ENCODE data around the gene SSBP4.
"Not testable (repeated sequence)": the region's sequence is repeated elsewhere in the genome, so short reads cannot be mapped to it uniquely, and the experiment has no call there.

The SSBP4 gene

DNA sequence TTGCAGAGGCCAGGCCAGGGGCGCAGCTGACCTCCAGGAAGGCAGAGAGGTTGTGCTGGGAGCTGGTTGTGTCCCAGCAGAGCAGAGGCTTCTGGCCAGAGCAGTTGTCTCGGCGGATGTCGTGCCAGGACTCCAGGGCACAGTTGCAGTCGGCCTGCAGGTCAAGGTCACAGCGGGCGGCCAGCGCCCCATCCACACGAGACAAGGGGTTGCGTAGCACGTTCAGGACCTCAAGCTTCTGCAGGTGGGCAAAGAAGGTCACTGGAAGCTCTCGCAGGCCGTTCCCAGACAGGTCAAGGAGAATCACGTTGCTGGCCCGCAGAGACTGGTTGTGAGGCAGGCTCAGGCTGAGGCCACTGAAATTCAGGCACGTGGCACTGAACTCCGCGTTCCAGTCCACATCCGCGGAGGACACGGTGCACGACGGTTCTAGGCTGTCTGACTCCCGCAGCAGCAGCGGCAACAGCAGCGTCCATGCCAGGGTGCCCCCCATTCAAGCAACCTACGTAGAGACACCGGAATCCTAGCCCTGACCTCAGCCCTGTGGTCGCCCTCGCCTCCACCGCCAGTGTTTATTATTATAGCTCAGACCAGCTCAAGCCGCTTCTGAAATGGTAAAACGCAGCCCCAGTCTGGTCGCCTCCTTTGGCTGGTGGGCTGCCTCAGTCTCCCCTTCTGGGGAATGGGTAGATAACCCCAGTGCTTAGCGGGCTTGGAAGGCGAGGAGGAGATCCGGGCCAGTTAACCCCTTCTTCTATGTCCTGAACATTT is 22.5 kb upstream of the SSBP4 start:
- DNase-seq, result no peak

GRCh38 chr19:18397242-18398202 is 21.7 kb upstream of the SSBP4 start, which contains the start of gene LRRC25:
TSS of gene LRRC25 (minus strand) at chr19:18397622. CDS start at chr19:18396963, 659 bp downstream.
- DNase-seq, result no peak

GRCh38 chr19:18399008-18399407 is 20.2 kb upstream of the SSBP4 start:
- DNase-seq, result no peak

DNA sequence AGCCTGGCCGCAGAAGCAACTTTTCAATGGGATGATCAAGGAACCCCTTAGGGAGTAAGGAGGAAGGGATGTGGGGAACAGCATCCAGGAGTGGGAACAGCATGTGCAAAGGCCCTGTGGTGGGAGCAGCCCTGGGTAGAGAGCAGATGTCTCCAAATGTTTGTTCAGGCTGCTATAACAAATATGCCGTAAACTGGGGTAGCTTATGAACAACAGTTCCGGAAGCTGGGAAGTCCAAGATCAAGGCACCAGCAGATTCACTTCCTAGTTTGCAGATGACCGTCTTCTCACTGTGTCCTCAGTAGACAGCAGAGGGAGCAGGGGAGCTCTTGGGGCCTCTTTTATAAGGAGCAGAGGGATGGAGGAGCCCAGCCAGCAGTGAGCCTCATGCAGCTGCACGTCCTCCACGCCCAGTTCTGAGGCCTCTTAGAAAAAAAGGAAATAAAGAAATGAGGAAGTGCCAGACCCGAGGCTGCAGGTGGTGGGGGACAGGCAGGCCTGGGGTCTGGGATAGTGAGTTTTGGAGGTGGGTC is 17.6 kb upstream of the SSBP4 start:
- no peak for DNase-seq

DNA sequence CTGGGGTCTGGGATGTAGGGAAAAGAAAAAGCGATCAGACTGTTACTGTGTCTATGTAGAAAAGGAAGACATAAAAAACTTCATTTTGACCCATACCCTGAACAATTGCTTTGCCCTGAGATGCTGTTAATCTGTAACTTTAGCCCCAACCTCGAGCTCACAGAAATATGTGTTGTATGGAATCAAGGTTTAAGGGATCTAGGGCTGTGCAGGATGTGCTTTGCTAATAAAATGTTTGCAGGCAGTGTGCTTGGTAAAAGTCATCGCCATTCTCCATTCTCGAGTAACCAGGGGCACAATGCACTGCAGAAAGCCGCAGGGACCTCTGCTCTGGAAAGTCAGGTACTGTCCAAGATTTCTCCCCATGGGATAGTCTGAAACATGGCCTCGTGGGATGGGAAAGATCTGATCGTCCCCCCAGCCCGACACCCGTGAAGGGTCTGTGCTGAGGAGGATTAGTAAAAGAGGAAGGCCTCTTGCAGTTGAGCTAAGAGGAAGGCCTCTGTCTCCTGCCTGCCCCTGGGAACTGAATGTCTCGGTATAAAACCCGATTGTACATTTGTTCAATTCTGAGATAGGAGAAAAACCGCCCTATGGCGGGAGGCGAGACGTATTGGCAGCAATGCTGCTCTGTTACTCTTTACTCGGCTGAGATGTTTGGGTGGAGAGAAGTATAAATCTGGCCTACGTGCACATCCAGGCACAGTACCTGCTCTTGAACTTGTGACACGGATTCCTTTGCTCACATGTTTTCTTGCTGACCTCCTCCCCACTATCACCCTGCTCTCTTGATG is 16.5 kb upstream of the SSBP4 start:
- not testable (repeated sequence) for DNase-seq

- not testable (repeated sequence) for DNase-seq
Observed at GRCh38 chr19:18405754-18406153, 13.4 kb upstream of the SSBP4 start.

DNA sequence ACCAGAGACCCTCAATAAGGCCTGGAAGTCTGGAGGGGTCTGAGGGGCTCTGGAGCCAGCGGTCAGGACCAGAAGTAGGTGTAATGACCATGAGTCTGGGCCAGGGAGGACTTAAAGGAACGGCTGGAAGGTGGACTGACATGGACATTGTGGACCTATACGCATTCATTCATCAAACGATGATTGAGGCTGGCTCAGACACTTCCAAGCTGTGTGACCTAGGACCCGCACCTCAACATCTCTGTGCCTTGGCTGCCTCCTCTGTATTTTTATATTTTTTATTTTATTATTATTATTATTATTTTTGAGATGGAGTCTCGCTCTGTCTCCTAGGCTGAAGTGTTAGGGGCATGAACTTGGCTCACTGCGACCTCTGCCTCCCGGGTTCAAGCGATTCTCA is 12.4 kb upstream of the SSBP4 start:
- no peak for DNase-seq

- DNase-seq, result no peak
Observed at GRCh38 chr19:18408053-18408476, 11.1 kb upstream of the SSBP4 start.

- DNase-seq, result no peak
Observed at GRCh38 chr19:18412610-18413239, 6.5 kb upstream of the SSBP4 start.

DNA sequence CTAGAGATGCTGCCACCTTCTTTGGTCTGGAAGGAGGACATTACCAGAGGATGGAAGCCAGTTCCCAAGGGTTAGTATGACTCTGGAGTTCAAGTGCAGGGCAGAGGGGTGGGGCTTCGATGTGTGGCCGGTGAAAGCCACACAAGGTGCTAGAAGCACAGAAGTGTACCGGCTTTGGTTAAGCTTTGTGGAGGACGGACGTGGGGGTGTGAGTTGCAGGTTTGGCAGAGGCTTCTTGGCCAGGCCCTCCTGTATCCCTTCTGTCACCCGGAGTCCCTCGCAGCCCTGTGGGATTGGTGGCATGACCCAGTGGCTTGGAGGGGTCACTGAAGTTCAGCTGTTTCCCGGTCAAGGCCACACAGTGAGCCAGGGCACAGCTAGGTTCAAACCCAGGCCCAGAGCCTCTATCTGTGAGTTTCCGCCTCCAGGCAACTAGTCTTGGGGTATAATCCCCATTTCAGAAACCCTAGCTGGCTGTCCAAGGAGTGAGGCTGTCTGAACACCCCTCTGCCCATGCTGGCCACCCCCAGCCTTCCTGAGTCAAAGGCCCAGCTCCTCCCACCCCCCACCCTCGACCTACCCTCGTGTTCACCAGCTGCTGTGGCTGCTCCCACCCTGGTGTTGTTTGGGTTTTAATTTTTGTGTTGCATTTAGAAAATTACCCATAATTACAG is 4.6 kb upstream of the SSBP4 start:
- no peak for DNase-seq

DNA sequence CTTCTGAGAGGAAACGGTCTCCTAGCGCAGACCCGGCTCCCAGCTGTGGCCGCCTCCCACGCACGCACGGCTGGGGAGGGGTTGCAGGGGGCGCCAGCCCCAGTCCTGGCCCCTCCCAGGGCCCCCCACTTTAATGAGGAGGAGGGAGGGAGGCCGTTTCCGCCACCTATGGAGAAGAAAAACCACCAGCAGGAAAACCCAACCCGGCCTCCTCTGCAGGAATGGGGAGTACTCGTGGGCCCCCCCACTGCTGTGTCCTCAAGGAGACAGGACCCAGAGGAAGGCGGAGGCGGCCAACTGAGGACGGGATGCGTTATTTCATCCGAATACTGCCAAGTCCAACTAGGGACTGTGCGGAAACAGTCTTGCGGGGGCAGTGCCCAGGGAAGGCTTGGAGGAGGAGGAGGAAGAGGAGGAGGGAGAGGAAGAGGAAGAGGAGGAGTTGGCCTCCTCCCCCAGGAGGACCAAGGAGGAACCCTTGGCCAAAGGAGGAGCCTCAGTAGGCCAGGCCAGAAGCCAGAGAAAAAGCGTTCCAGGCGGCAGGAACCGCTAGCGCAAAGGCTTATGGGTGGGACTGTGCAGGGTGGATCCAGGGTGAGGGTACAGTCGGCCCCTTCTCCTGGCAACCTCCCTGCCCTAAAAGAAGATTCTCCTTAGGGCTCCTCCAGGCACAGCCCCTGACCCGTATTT is 3.9 kb upstream of the SSBP4 start:
- DNase-seq, result no peak

DNA sequence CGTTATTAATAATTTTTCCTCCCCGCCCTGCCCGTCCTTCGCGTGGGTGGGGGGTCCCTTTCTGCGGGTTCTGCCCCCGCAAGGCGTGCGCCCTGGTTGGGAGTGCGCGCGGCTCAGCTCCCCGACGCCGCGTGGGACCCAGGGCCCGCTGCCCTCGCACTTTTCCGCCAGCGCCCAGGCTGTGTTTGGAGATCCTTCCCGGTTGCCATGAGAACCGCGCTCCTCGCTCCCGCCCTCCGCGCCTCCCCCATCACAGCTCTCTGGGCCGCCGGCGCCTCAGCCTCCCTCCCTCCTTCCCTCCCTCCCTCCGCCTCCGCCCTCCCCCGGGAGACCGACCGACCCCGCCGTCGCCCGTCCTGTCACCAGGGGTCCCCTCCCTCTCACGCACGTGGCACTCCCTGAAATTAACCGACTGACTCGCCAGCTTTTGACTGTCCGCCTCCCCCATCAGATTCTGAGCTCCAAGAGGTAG is 2.4 kb upstream of the SSBP4 start:
- peak; percentile 41 for DNase-seq

DNA sequence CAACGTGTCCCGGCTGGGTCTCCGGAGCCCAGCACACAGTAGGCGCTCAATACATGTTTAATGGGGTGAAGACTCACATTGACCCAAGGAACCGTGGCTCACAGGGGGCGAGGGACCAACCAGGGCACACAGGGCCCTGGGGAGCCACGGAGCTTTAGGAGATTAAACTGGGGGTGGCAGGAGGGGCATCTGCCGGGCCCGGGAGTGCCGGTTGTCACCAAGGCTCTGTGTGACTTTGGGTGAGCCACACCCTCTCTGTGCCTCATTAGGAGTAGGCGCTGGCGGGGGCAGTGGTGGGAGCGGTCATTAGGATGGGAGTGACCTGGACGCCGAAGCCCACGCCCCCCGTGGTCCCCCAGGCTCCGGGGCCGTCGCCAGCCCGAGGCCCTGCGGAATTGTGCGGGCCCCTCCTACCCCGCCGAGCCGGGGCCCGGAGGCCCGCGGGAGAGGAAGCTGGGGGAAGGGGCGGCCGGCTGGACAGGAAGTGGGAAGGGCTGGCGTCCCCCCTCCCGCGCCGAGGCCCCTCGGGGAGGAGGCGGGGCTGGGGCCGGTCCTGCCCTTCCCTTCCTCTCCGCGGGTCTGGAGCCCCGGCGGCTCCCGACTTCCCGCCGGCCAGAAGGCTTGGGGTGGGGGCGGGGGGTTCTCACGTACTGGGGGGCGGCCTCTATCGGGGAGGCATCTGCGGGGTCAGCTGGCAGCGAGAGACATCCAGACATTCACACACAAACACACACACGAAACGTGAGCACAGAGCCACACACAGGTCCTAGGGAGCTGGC is 1.8 kb upstream of the SSBP4 start:
- DNase-seq, result no peak

GRCh38 chr19:18418029-18418482 is 1.1 kb upstream of the SSBP4 start:
- peak; percentile 52 for DNase-seq

DNA sequence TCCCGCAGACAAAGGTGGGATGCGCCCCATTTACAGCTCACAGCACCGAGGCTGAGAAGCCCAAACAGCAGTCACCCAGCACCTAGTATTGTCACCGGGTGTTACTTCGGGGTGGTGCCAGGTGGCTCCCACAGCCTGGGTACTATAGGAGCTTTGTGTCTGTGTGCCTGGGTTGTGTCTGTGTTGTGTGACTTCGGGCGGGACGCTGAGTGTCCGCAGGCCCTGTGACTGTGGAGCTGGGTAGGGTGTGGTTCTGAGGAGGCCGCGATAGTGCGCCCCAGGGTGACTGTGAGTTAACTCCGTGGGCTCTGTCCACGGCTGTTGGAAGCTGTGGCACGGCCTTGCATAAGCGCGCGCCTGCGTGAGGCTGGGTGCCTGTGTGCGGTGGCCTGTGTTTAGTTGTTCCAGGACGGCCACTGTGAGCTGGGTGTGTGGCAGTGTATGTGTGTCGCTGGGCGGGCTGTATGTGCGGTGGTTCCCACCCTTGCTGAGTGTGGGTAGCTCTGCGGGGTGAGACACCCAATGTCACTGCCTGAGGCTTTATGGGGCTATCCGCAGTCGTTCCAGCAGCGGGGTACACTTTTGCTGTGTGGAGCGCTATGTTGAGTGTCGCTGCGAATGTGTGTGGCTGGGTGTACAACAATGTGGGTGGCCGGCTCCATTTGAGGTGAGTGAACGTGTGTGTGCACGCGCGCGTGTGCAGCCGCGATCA is 559 bp upstream of the SSBP4 start:
- DNase-seq, result no peak

DNA sequence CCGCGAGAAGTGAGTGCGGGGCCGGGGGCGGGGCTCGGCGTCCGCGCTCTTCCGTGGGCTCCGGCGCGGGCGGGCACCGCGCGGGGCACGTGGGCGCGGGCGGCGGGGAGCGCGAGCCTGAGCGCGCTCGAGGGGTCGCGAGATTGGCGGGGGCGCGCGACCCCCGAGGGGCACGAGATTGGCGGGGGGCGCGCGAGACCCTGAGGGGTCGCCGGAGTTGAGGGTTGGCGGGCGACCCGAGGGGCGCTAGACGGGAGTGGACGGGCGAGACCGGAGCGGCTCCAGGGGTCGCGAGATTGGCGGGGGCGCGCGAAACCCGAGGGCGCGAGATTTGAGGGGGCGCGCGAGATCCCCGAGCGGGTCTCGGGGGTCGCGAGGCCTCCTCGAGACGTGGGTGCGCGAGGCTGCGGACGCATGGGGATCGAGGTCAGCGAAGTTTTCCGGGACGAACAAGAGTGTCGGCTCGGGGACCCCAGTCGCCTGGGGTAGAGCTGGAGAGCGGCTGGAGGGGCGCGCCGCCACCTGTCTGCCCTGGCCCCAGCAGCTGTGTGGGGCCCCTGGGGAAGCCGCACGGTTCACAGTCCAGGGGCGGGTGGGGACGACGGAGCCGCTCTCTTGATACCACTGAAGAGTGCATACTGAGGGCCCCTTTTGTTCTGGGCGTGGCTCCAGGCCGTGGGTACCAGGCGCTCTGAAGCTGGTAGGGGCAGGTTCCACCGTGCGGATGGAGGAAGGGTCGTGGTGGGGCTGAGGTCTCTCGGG is 682 bp downstream of the SSBP4 start:
- peak; percentile 50 for DNase-seq

DNA sequence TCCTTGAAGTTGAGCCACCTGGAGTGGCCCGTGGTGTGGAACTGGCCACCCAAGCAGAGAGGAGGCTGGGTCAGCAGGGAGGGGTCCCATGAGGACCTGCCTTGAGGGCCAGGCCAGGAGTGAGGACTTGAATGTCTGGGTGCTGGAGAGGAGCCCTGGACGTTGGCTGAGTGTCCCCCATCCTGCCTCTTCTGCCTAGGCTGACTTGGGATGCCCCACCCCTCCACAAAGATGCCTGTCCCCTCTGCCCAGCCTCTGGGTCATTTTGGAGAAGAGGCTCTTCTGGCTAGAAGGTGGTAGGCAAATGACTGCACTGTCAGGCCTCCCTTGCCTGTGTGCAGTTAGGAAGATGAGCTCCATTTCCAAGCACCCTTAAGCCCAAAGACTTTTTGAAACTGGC is 1.7 kb downstream of the SSBP4 start:
- DNase-seq, result no peak

DNA sequence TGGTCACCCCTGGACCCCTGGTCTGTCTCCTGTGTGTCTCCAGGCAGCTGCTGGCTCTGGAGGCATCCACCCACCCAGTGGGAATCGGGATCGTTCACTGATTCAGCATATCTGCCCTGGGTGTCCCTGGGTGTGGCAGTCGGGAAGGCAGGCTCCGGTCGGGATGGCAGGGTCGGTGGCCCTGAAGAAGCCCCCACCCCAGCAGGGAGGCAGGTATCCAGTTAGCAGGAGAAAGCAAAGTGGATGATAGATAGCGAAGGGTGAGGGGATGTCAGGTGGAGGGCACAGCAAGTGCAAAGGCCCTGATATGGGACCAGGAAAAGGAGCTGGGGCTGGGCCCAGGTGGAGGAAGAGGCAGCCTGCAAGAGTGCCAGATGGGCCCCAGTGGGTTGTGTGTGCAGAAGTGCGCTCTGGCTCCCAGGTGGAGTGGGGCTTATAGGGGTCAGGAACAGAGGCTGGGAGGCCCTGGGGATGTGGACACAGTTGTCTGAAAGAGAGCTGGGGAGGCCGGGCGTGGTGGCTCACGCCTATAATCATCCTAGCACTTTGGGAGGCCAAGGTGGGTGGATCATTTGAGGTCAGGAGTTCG is 2.3 kb downstream of the SSBP4 start:
- DNase-seq, result no peak

Data from activated naive CD4-positive, alpha-beta T cell treated with anti-CD3 and anti-CD28 coated beads, Interleukin-2, amount 50 U/mL, for 16 hours (primary cell).